GM21717 (cell line): ENCODE data around the gene F11R.
A peak's percentile ranks its signal among the peaks of the same experiment; 100 is the strongest.
"Not testable (repeated sequence)": the region's sequence is repeated elsewhere in the genome, so short reads cannot be mapped to it uniquely, and the experiment has no call there.

ENCODE experiments used
- ATAC-seq: cut with Tn5 transposase; IDR thresholded peaks from one replicate; pipeline ENCODE4 v1.9.1; 2021; ENCODE audit warnings: mild to moderate bottlenecking, moderate library complexity; ENCODE audit not compliant: unreplicated experiment

The F11R gene

GRCh38 chr1:161020509-161021164 is at the start of gene F11R:
Gene F11R, minus strand, starts transcription at chr1:161021152. Its CDS starts 79 bp downstream, at chr1:161021073.
- peak; percentile 34 for ATAC-seq

GRCh38 chr1:161069731-161070270 is 48.8 kb upstream of the F11R start, which contains the start of gene ARHGAP30:
Gene ARHGAP30, minus strand, starts transcription at chr1:161069891. Its CDS starts 267 bp downstream, at chr1:161069624.
- ATAC-seq, result peak; percentile 85

DNA sequence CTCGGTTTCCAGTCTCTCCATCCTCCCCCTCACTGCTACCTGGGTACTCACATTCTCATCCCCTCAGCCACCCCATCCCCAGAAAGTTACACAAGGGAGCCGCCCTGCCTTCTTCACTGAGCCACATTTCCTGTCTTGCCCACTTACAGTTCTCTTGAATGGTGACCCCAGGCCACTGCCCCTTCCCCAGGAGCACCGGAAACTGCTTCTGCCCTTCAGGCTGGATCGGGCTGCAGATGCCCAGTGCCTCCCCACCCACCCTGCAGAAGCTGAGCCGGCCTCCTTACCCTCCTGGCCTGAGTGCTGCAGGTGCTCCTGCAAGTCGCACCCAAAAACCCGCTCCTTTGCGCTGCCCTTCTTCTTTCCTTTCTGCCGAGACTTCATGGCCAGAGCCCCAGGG is 48.3 kb upstream of the F11R start:
- no peak for ATAC-seq

DNA sequence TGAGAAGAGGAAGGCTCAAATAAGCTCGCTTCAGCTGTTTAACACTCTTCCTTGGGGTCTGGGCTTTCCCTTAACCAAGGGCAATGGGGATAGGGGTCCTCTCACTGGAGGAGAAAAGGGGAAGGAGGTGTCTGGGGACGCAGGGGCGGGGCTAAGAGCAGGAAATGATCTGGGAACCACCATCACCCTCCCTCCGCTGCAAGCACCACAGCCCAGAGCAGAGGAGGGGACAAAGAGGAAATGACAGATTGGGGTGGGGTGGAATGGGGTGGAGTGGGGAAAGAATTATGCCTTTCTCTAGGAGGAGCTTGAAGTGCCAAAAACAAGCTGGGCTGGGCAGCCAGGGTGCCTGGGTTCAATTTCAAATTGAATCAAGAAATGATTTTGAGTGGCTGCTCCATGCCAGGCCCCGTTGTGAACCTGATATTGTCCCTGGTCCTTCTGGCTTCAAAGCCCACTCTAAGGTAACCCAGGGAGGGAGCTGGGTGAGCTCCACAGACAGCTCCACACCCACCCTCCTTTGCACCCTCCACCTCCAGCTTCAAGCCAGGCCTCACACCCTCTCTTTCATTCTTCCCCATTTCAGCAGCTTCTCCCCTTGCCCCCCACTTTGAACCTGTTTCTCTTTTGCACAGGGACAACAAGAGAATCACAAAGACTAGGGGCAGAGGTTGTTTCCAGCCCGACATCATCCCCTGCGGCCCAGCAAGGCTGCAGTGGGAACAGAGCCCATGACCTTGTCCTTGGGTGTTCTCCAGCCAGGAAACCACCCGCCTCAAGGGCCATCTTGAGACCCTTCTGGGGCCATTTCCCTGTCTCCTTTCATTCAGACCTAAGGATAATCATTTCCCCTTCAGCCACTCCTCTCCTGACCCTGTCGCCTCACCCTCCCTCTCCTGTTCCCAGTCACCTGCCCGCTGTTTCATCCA is 47.6 kb upstream of the F11R start:
- peak; percentile 60 for ATAC-seq

GRCh38 chr1:161066694-161067093 is 45.7 kb upstream of the F11R start:
- ATAC-seq, result no peak

- not testable (repeated sequence) for ATAC-seq
Observed at GRCh38 chr1:161065681-161066080, 44.7 kb upstream of the F11R start.

DNA sequence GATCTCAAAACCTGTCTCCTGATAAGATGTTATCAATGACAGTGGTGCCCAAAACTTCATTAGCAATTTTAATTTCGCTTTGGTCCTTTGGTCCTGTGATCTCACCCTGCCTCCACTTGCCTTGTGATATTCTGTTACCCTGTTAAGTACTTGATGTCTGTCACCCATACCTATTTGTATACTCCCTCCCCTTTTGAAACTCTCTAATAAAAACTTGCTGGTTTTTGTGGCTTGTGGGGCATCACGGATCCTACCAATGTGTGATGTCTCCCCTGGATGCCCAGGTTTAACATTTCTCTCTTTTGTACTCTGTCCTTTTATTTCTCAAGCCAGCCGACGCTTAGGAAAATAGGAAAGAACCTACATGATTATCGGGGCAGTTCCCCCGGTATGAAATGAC is 43.0 kb upstream of the F11R start:
- not testable (repeated sequence) for ATAC-seq

DNA sequence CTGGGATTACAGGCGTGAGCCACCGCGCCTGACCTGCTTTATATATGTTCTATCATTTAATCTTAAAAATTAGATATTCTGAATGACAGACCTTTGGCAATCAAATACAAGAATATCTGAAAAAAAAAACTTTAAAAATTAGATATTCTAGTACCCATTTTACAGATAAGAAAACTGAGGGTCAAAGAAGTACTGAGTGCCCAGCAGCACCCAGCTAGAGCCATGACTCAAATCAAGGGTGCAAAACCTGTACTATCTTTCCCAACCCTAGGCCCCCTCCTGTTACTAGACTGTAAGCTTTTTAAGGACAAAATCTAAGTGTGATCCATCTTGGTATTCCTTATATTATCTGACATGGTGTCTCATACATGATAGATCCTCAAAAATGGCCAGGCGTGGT is 40.5 kb upstream of the F11R start:
- ATAC-seq, result no peak

DNA sequence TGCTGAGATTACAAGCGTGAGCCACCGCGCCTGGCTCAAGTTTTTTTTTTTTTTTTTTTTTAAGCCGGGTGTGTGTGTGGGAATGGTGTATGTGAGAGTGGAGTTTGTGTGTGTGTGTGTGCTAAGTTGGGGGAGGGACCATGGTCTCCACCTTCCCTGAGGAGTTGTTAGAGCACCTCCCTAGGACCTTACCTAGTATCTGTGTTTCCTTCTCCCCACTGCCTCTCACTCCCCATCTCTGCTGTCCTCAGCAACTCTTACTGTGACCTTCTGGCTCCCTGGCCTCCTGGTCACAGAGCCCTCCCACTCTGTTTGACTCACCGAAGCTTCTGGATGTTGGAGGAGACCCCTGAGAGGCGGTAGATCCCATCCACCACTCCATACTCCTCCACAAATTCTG is 38.3 kb upstream of the F11R start:
- ATAC-seq, result no peak

DNA sequence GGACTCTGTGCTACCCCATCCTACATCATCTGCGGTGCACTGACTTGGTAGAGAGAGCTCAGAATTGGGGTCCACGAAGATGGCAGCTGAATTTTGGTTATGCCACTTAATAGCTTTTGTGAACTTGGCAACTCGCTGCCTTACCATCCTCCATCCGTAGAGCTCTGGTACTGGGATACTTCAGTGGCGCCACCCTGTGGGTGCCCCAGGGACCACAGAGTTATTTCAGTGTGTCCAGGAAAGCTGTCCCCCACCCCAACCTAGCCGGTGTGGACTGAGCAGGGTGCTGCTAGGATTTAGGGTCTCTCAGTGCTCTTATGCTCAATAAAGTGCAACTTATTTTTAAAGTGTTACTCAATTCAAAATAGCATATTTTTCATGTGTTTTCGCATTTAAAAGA is 33.9 kb upstream of the F11R start:
- ATAC-seq, result no peak

- ATAC-seq, result no peak
Observed at GRCh38 chr1:161054232-161054631, 33.3 kb upstream of the F11R start.

DNA sequence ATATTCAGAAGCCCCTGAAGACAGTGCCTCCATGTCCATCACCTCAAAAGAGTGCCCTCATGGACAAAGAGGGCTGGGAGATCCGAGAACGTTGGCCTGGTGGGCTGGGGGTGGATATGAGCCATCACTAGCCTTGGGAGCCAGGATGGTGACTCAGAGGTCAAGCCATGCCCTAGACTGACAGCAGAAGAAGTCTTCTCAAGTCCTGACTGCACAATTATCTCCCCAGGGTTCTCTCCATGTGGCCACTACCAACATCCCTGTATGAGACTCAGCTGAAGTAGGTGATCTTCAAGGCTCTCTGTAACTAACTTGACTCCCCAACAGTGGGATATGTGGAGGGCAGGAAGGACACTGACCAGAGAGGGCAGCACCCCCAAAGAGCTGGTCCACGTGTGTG is 31.9 kb upstream of the F11R start:
- ATAC-seq, result no peak

DNA sequence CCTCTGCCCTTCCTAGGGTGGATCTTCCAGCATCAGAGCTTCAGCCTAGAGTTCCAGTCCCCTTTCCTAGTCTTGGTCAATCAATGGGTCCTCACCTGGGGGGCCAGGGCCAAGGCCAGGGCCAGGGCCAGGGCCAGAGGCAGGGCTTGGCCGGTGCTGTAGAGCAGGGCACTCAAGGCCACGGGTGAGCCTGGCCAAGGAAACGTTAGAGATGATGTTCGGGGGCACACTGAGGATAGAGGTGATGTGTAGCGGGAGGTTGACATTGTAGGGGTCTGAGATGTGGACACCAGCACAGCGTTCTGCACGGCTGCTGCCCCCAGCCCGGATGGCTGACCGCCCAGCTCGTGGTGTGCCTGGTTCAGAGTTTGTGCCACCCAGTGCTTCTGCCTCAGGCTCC is 30.3 kb upstream of the F11R start:
- no peak for ATAC-seq

GRCh38 chr1:161048949-161049722 is 28.2 kb upstream of the F11R start:
- no peak for ATAC-seq

GRCh38 chr1:161047436-161048420 is 26.8 kb upstream of the F11R start:
- ATAC-seq, result no peak

DNA sequence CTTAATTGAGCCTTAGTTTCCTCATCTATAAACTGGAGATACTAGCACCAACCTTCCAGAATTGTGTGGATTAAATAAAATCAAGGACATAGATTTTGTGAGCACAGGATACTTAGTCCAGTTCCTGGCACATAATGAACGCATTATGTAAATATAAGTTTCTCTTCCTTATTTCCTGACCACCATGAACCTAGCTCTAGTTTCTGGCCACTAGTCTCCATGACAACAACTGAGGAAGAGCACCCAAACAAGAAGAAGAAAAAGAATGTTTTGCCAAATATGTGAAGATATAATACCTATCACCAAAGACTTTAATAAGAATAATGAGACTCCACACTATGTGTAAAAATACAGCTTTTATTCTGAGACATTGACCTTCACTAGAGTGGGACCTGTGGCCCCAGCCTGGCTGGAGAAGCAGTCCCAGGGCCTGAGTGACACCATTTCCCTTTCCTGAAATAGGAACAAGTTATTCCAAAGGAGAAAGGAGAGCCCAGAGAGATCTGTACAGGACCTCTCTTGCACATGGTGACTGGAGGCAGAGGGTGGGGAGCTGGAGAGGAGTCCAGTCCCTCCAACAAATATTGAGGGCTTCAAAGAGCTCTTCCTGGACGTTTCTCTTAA is 25.8 kb upstream of the F11R start:
- peak; percentile 33 for ATAC-seq

GRCh38 chr1:161045736-161046604 is 25.0 kb upstream of the F11R start, which contains the start of gene USF1:
Gene USF1, minus strand, starts transcription at chr1:161045977. Its CDS starts 2,702 bp downstream, at chr1:161043275.
- ATAC-seq, result peak; percentile 56
